COLO668 (cell line): ENCODE data around the gene IMP3.
"Not testable (repeated sequence)": the region's sequence is repeated elsewhere in the genome, so short reads cannot be mapped to it uniquely, and the experiment has no call there.

Source experiments
- DNase-seq: peaks from one replicate; lab custom pipeline; 2025; ENCODE audit not compliant: unreplicated experiment; lab: John Stamatoyannopoulos, UW

The IMP3 gene

GRCh38 chr15:75639709-75640482 is at the start of gene IMP3:
IMP3 (minus strand) TSS chr15:75640224; CDS start chr15:75640168, 56 bp downstream.
- peak; percentile 97 for DNase-seq

GRCh38 chr15:75689429-75689828 is 49.4 kb upstream of the IMP3 start:
- DNase-seq: not testable (repeated sequence)

- DNase-seq: no peak
Observed at GRCh38 chr15:75688831-75689230, 48.8 kb upstream of the IMP3 start.

- no peak for DNase-seq
Observed at GRCh38 chr15:75688278-75688557, 48.2 kb upstream of the IMP3 start.

GRCh38 chr15:75687486-75688277 is 47.7 kb upstream of the IMP3 start:
- no peak for DNase-seq

- DNase-seq: peak; percentile 62
Observed at GRCh38 chr15:75686212-75686642, 46.2 kb upstream of the IMP3 start.

- DNase-seq: no peak
Observed at GRCh38 chr15:75685195-75685594, 45.2 kb upstream of the IMP3 start.

- no peak for DNase-seq
Observed at GRCh38 chr15:75684648-75685047, 44.6 kb upstream of the IMP3 start.

- DNase-seq: peak; percentile 61
Observed at GRCh38 chr15:75683646-75684312, 43.8 kb upstream of the IMP3 start.

- no peak for DNase-seq
Observed at GRCh38 chr15:75682181-75683135, 42.4 kb upstream of the IMP3 start.

GRCh38 chr15:75680007-75680789 is 40.2 kb upstream of the IMP3 start:
- DNase-seq: no peak

GRCh38 chr15:75678324-75678690 is 38.3 kb upstream of the IMP3 start:
- DNase-seq: not testable (repeated sequence)

GRCh38 chr15:75677465-75678323 is 37.7 kb upstream of the IMP3 start:
- no peak for DNase-seq

GRCh38 chr15:75676688-75677464 is 36.9 kb upstream of the IMP3 start:
- no peak for DNase-seq

- no peak for DNase-seq
Observed at GRCh38 chr15:75675579-75676404, 35.8 kb upstream of the IMP3 start.

- no peak for DNase-seq
Observed at GRCh38 chr15:75674366-75674765, 34.3 kb upstream of the IMP3 start.

GRCh38 chr15:75673426-75674235 is 33.6 kb upstream of the IMP3 start:
- DNase-seq: no peak
